GM23338 (cell line): ENCODE results near the gene EPC1. TPM values are rescaled to one million over a fixed set of nuclear protein-coding genes. Genes with fewer than 3 reads are reported as not detected.

Experiments used
- ATAC-seq: fragments of 200-7000 bp; cut with Tn5 transposase; 3 replicates; pipeline ENCODE4 v1.9.1; 2020
- DNase-seq: peaks from one replicate; pipeline ENCODE4 v3.0.0-alpha.2; 2015; ENCODE audit warnings: low spot score
- H2AFZ ChIP-seq: fragments of 200-600 bp; sonication (generic); 2 replicates; pipeline ENCODE4 v1.8.0; 2016; ENCODE audit warnings: antibody characterized with exemption, mild to moderate bottlenecking, moderate library complexity
- H3F3A ChIP-seq: fragments of 200-600 bp; sonication (generic); replicated peaks from 2 replicates; pipeline ENCODE4 v1.8.0; 2017; ENCODE audit warnings: antibody characterized with exemption, mixed run types, low read depth
- H3K27ac ChIP-seq: fragments of 200-600 bp; sonication (generic); 2 replicates; pipeline ENCODE4 v1.6.1; 2016; ENCODE audit warnings: low read depth
- H3K27me3 ChIP-seq: fragments of 200-600 bp; sonication (generic); 2 replicates; pipeline ENCODE4 v1.8.0; 2016; ENCODE audit warnings: mild to moderate bottlenecking, mixed run types, moderate library complexity; ENCODE audit not compliant: insufficient read depth
- H3K36me3 ChIP-seq: fragments of 200-600 bp; sonication (generic); 2 replicates; pipeline ENCODE4 v1.8.0; 2016; ENCODE audit warnings: mild to moderate bottlenecking; ENCODE audit not compliant: insufficient read depth
- H3K4me1 ChIP-seq: fragments of 200-600 bp; sonication (generic); 2 replicates; pipeline ENCODE4 v1.8.0; 2016; ENCODE audit warnings: mild to moderate bottlenecking, moderate library complexity; ENCODE audit not compliant: insufficient read depth
- H3K4me2 ChIP-seq: fragments of 200-600 bp; sonication (generic); 2 replicates; pipeline ENCODE4 v1.7.1; 2017; ENCODE audit warnings: mixed run types
- H3K4me3 ChIP-seq: fragments of 200-600 bp; sonication (generic); 2 replicates; pipeline ENCODE4 v1.6.1; 2016; ENCODE audit warnings: mixed run types
- H3K79me2 ChIP-seq: fragments of 200-600 bp; sonication (generic); replicated peaks from 2 replicates; pipeline ENCODE4 v1.8.0; 2017; ENCODE audit warnings: mild to moderate bottlenecking; ENCODE audit not compliant: insufficient read depth
- H3K9me2 ChIP-seq: fragments of 200-600 bp; sonication (generic); 2 replicates; pipeline ENCODE4 v1.8.0; 2017; ENCODE audit not compliant: insufficient read depth
- H4K20me1 ChIP-seq: fragments of 200-600 bp; sonication (generic); replicated peaks from 2 replicates; pipeline ENCODE4 v1.8.0; 2017; ENCODE audit warnings: mild to moderate bottlenecking; ENCODE audit not compliant: insufficient read depth
- H3K27ac Mint-ChIP-seq: 2 replicates; pipeline ENCODE4 v1.8.0; 2020; ENCODE audit warnings: inconsistent platforms, mild to moderate bottlenecking, moderate library complexity, mixed read lengths
- H3K27me3 Mint-ChIP-seq: 3 replicates; pipeline ENCODE4 v1.8.0; 2022; ENCODE audit warnings: low read depth, mild to moderate bottlenecking, moderate library complexity, mixed read lengths, inconsistent platforms; ENCODE audit not compliant: insufficient read depth, poor library complexity
- H3K36me3 Mint-ChIP-seq: 3 replicates; pipeline ENCODE4 v1.8.0; 2021; ENCODE audit warnings: low read depth, mild to moderate bottlenecking, inconsistent platforms, moderate library complexity, mixed read lengths
- H3K4me1 Mint-ChIP-seq: 3 replicates; pipeline ENCODE4 v1.8.0; 2020; ENCODE audit warnings: mild to moderate bottlenecking, inconsistent platforms, mixed read lengths
- H3K4me3 Mint-ChIP-seq: 3 replicates; pipeline ENCODE4 v1.8.0; 2021; ENCODE audit warnings: moderate library complexity, mild to moderate bottlenecking, inconsistent platforms, mixed read lengths
- H3K9me3 Mint-ChIP-seq: 3 replicates; pipeline ENCODE4 v1.8.0; 2020; ENCODE audit warnings: moderate library complexity, mild to moderate bottlenecking, inconsistent platforms, mixed read lengths
- CREB1 ChIP-seq: fragments of 250-450 bp; sonication (Bioruptor Pico); IDR thresholded peaks from 2 replicates; pipeline ENCODE4 v1.5.0; 2020; ENCODE audit warnings: low read depth, mild to moderate bottlenecking, moderate library complexity
- ETS1 ChIP-seq: IDR thresholded peaks from 2 replicates; pipeline ENCODE4 v1.6.1; 2016; ENCODE audit warnings: antibody characterized with exemption
- EZH2 ChIP-seq: fragments of 200-600 bp; sonication (generic); IDR thresholded peaks from one replicate; pipeline ENCODE4 v1.8.0; 2017; ENCODE audit warnings: antibody characterized with exemption, mild to moderate bottlenecking, low read depth; ENCODE audit not compliant: unreplicated experiment
- EZH2phosphoT487 ChIP-seq: fragments of 200-600 bp; sonication (generic); IDR thresholded peaks from one replicate; pipeline ENCODE4 v1.8.1; 2018; ENCODE audit warnings: antibody characterized with exemption; ENCODE audit not compliant: unreplicated experiment
- JUNB ChIP-seq: IDR thresholded peaks from one replicate; pipeline ENCODE4 v1.6.1; 2016; ENCODE audit warnings: antibody characterized with exemption; ENCODE audit not compliant: unreplicated experiment
- POLR2AphosphoS5 ChIP-seq: IDR thresholded peaks from 2 replicates; pipeline ENCODE4 v1.6.1; 2016; ENCODE audit warnings: antibody characterized with exemption, low read depth
- REST ChIP-seq: IDR thresholded peaks from one replicate; pipeline ENCODE4 v1.6.1; 2018; ENCODE audit warnings: antibody characterized with exemption; ENCODE audit not compliant: unreplicated experiment
- ZNF114 ChIP-seq: fragments of 250-450 bp; sonication (Bioruptor Pico); IDR thresholded peaks from 2 replicates; pipeline ENCODE4 v1.5.0; 2020; ENCODE audit warnings: mild to moderate bottlenecking, moderate library complexity
- ZNF331 ChIP-seq: fragments of 250-450 bp; sonication (Bioruptor Pico); IDR thresholded peaks from 2 replicates; pipeline ENCODE4 v1.5.0; 2020; ENCODE audit warnings: low read depth, mild to moderate bottlenecking, moderate library complexity
- ZNF462 ChIP-seq: fragments of 250-450 bp; sonication (Bioruptor Pico); IDR thresholded peaks from 2 replicates; pipeline ENCODE4 v1.5.0; 2020; ENCODE audit warnings: mild to moderate bottlenecking, moderate library complexity
- polyA plus RNA-seq: library from polyadenylated mRNA; unstranded; fragments of >200 nt; fragmentation: Nextera tagmentation; extraction: Ambion mirVana; gene quantifications from 2 replicates; pipeline ENCODE4 v1.2.1, GENCODE V29; 2016
- total RNA-seq: library from RNA; depleted of rRNA; stranded (reverse); fragments of >200 nt; shearing (Covaris generic); gene quantifications from 2 replicates; pipeline ENCODE4 v1.2.3, GENCODE V29; 2014

Gene EPC1
- total and polyA plus RNA-seq, 2 experiments from 2014 or later, result 24.1 to 25.9 TPM

DNA sequence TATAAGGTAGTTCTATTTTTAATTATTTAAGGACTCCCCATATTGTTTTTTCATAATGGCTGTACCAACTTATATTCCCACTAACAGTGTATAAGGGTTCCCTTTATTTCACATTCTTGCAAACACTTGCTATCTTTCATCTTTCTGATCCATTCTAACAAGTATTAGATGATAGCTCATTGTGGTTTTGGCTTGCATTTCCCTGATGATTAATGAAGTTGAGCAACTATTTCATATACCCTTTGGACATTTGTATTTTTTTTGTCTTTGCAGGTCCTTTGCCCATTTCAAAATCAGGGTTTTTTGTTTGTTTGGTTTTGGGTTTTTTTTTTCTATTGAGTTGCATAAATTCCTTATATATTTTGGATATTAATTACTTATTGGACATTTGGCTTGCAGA lies 107.2 kb downstream of the EPC1 start:
- Histone ChIP-seq H3K27ac (no peak overlapping the region), H3K79me2 (no peaks in the 10 kb centered on the region), H2AFZ (no peak overlapping the region), H3K36me3 (no peaks in the 10 kb centered on the region), H3K4me1 (no peaks in the 10 kb centered on the region), H4K20me1 (no peaks in the 10 kb centered on the region), H3K27me3 (no peaks in the 10 kb centered on the region), H3K4me3 (no peak overlapping the region), H3K9me2 (no peaks in the 10 kb centered on the region), H3K4me2 (no peak overlapping the region), H3F3A (no peaks in the 10 kb centered on the region)
- Mint-ChIP-seq H3K27me3 (peaks cover 2% of the 10 kb centered on the region), H3K4me3 (no peak overlapping the region), H3K36me3 (peaks cover 7% of the 10 kb centered on the region; the same call in 2 of the 3 replicates), H3K9me3 (peaks cover 13% of the 10 kb centered on the region), H3K4me1 (no peaks in the 10 kb centered on the region), H3K27ac (no peak overlapping the region)
- TF ChIP-seq ZNF331 (no peak), ZNF114 (CRISPR knock-in tag) (no peak), ZNF462 (CRISPR knock-in tag) (no peak), ETS1 (no peak), REST (no peak), EZH2phosphoT487 (no peak), EZH2 (no peak), JUNB (no peak), CREB1 (CRISPR knock-in tag) (no peak), POLR2AphosphoS5 (no peak)
- DNase-seq, result no peak
- no peak for ATAC-seq
